Activated CD8-positive, alpha-beta T cell treated with anti-CD3 and anti-CD28 coated beads for 36 hours (primary cell): ENCODE measurements around the gene IFI44. TPM values are rescaled to one million over a fixed set of nuclear protein-coding genes. Genes with fewer than 3 reads are reported as not detected.

Experiments
- ATAC-seq: fragments of 200-7000 bp; cut with Tn5 transposase; one replicate; pipeline ENCODE4 v1.10.0; 2021; ENCODE audit warnings: mild to moderate bottlenecking, moderate library complexity
- CTCF ChIA-PET: fragments of 350-600 bp; sonication (Branson Sonifier 250); formaldehyde crosslinking; loops from one replicate; lab custom pipeline; 2021; ENCODE audit warnings: antibody characterized with exemption; lab: Charles Lee
- POLR2A ChIA-PET: fragments of 350-600 bp; sonication (Branson Sonifier 250); formaldehyde crosslinking; loops from one replicate; lab custom pipeline; 2021; ENCODE audit warnings: antibody characterized with exemption; lab: Charles Lee
- DNase-seq: peaks from one replicate; pipeline ENCODE4 v3.0.0-alpha.2; 2020
- H3K27ac Mint-ChIP-seq: one replicate; pipeline ENCODE4 v1.8.0; 2021; ENCODE audit warnings: mild to moderate bottlenecking, mixed read lengths
- H3K27me3 Mint-ChIP-seq: one replicate; pipeline ENCODE4 v1.8.0; 2021; ENCODE audit warnings: mixed read lengths
- H3K36me3 Mint-ChIP-seq: one replicate; pipeline ENCODE4 v1.8.0; 2021; ENCODE audit warnings: low read depth, mixed read lengths
- H3K4me1 Mint-ChIP-seq: one replicate; pipeline ENCODE4 v1.8.0; 2021; ENCODE audit warnings: low read depth, mixed read lengths
- H3K4me3 Mint-ChIP-seq: one replicate; pipeline ENCODE4 v1.8.0; 2021; ENCODE audit warnings: mild to moderate bottlenecking, moderate library complexity, mixed read lengths
- H3K9me3 Mint-ChIP-seq: one replicate; pipeline ENCODE4 v1.8.0; 2021; ENCODE audit warnings: mixed read lengths
- intact Hi-C: fragments of 100-400 bp; cut with micrococcal nuclease; formaldehyde crosslinking; loops from one replicate; pipeline ENCODE4 v1.10.0; 2022
- total RNA-seq, 2 experiments: library from RNA; stranded (reverse); gene quantifications; one replicate each; pipeline ENCODE4 v1.2.3, GENCODE V29; 2021
- TF ChIP-seq, protein P1 (sequence below): fragments of 200-600 bp; IDR thresholded peaks from one replicate; pipeline ENCODE4 v1.8.0; 2022; ENCODE audit warnings: antibody characterized with exemption, mild to moderate bottlenecking

The IFI44 gene
- total RNA-seq, 2 experiments from 2014 or later = 37.2 to 38.4 TPM

DNA sequence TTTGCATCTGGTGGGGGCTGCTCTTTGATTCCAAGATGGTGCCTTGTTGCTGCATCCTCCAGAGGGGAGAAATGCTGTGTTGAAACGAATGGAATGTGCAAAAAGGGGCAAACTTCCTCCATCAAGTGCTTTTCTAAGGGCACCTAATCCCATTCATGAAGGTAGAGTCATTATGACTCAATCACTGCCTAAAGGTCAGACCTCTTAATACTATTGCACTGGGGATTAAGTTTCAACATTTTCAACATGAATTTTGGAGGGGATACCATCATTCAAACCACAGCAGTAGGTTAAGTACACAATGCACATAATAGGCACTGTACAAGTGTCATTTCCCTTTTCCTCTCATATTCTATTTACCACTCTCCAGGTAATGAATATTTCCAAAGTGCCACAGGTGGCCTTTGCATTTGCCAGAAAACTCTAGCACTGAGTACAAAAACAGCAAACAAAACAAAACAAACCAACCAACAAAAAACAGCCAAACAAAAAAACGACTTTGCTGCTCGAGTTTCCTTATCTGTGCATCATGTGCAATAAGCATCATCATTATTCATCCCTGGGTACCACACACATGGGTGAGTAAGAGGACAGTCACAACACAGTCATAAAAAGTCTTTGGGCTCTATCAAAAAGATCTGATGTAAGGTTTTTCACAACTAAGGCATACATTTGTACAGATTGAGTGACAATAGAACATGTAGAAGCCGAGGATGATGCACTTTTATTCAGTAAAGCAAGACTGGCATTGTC lies 42.5 kb downstream of the IFI44 start:
- H3K27me3 Mint-ChIP-seq = peaks cover 7% of the 10 kb centered on the region
- intact Hi-C loops = no loop called here
- no peak overlapping the region for H3K4me3 Mint-ChIP-seq
- ATAC-seq (peak; percentile 34), DNase-seq (no peak)
- POLR2A ChIA-PET = no interaction called here
- CTCF ChIA-PET = no interaction called here
- TF ChIP-seq, protein P1, sequence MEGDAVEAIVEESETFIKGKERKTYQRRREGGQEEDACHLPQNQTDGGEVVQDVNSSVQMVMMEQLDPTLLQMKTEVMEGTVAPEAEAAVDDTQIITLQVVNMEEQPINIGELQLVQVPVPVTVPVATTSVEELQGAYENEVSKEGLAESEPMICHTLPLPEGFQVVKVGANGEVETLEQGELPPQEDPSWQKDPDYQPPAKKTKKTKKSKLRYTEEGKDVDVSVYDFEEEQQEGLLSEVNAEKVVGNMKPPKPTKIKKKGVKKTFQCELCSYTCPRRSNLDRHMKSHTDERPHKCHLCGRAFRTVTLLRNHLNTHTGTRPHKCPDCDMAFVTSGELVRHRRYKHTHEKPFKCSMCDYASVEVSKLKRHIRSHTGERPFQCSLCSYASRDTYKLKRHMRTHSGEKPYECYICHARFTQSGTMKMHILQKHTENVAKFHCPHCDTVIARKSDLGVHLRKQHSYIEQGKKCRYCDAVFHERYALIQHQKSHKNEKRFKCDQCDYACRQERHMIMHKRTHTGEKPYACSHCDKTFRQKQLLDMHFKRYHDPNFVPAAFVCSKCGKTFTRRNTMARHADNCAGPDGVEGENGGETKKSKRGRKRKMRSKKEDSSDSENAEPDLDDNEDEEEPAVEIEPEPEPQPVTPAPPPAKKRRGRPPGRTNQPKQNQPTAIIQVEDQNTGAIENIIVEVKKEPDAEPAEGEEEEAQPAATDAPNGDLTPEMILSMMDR = no peak
- H3K27ac Mint-ChIP-seq = no peak overlapping the region
- H3K9me3 Mint-ChIP-seq = no peaks in the 10 kb centered on the region
- no peaks in the 10 kb centered on the region for H3K4me1 Mint-ChIP-seq
- no peaks in the 10 kb centered on the region for H3K36me3 Mint-ChIP-seq

DNA sequence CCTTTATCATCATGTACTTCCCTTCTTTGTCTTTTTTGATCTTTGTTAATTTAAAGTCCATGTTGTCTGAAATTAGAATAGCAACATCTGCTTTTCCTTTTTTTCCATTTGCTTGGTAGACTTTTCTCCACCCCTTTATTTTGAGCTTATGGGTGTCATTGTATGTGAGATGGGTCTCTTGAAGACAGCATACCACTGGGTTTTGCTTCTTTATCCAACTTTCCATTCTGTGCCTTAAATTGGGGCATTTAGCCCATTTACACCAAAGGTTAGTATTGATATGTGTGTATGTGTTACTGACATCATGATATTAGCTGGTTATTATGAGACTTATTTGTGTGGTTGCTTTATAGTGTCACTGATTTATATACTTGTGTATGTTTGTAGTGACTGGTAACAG lies 50.2 kb downstream of the IFI44 start:
- ChIA-PET POLR2A (no interaction called here), CTCF (no interaction called here)
- ATAC-seq (no peak), DNase-seq (no peak)
- no peak overlapping the region for H3K27ac Mint-ChIP-seq
- TF ChIP-seq, protein P1 = no peak
- no peaks in the 10 kb centered on the region for H3K4me1 Mint-ChIP-seq
- no peaks in the 10 kb centered on the region for H3K36me3 Mint-ChIP-seq
- H3K27me3 Mint-ChIP-seq = peaks cover 13% of the 10 kb centered on the region
- H3K9me3 Mint-ChIP-seq = peaks cover 11% of the 10 kb centered on the region
- intact Hi-C loops = no loop called here
- no peak overlapping the region for H3K4me3 Mint-ChIP-seq

- CTCF ChIA-PET = no interaction called here
- intact Hi-C loops = no loop called here
- H3K27ac Mint-ChIP-seq = no peak overlapping the region
- DNase-seq (no peak), ATAC-seq (no peak)
- TF ChIP-seq, protein P1 = no peak
- no peaks in the 10 kb centered on the region for H3K36me3 Mint-ChIP-seq
- H3K27me3 Mint-ChIP-seq = peaks cover 13% of the 10 kb centered on the region
- H3K4me1 Mint-ChIP-seq = no peaks in the 10 kb centered on the region
- peaks cover 11% of the 10 kb centered on the region for H3K9me3 Mint-ChIP-seq
- POLR2A ChIA-PET = no interaction called here
- no peak overlapping the region for H3K4me3 Mint-ChIP-seq
These were observed 52.8 kb downstream of the IFI44 start for GRCh38 chr1:78702426-78702825.

DNA sequence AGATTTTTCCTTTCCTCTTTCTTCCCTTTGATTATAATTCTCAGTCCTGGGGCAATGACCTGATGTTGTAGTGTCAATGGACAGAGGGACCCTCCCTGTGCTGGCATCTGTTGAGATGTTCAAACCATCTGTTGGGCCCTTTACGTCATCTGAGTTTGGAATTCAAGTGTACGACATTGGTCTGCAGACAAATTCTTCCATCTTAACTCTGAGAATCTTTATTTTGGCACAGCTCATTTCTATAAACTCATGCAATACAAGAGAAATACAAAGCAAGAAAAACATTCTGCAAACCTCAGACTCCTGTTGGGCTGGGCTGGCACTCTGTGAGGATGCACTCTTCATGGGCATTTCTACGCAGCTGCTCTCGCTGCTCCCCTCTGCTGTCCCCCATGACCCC lies 54.2 kb downstream of the IFI44 start:
- ChIA-PET POLR2A (no interaction called here), CTCF (interaction anchor here (0.6 kb wide), 1 partner anchor 83 kb away, joined by 3 read pairs; no protein-coding TSS in a partner anchor)
- no peak for ATAC-seq
- TF ChIP-seq, protein P1 = no peak
- H3K9me3 Mint-ChIP-seq = peaks cover 11% of the 10 kb centered on the region
- H3K36me3 Mint-ChIP-seq = no peaks in the 10 kb centered on the region
- no peak overlapping the region for H3K27ac Mint-ChIP-seq
- peaks cover 13% of the 10 kb centered on the region for H3K27me3 Mint-ChIP-seq
- H3K4me3 Mint-ChIP-seq = no peak overlapping the region
- no peak for DNase-seq
- H3K4me1 Mint-ChIP-seq = no peaks in the 10 kb centered on the region
- intact Hi-C loops = no loop called here

GRCh38 chr1:78712467-78713051 lies 62.9 kb downstream of the IFI44 start:
- Mint-ChIP-seq H3K27me3 (no peaks in the 10 kb centered on the region), H3K4me1 (no peaks in the 10 kb centered on the region), H3K4me3 (no peak overlapping the region), H3K9me3 (no peaks in the 10 kb centered on the region), H3K36me3 (no peaks in the 10 kb centered on the region), H3K27ac (no peak overlapping the region)
- TF ChIP-seq, protein P1 = no peak
- no peak for DNase-seq
- POLR2A ChIA-PET = no interaction called here
- CTCF ChIA-PET = no interaction called here
- no peak for ATAC-seq
- intact Hi-C loops = no loop called here
